Measurements from ENCODE around the gene RASGEF1B.

Gene RASGEF1B

DNA sequence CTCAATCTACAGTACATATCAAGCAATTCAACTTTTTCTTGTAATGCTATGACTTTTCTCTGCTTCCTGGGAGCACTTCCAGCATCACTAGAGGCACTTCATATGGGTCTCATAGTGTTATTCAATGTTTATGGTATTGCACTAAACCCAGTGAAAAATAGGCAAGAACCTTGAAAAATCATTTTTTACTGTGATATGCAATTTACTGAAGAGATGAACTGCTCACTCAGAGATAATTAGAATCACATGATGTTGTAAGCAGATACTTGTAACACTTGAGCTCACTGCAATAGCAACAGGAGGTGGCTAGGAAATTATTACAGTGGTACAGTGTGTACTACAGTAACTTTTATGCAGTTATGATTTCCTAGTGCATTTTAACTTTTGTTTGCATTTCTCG, 93.3 kb downstream of the RASGEF1B start:
- H3K4me1 Mint-ChIP-seq, result no peaks in the 10 kb centered on the region
- H3K36me3 Mint-ChIP-seq, result no peaks in the 10 kb centered on the region
- no peak for ATAC-seq
- no peaks in the 10 kb centered on the region for H3K9me3 Mint-ChIP-seq
- no peak overlapping the region for H3K27ac Mint-ChIP-seq
- no peak overlapping the region for H3K4me3 Mint-ChIP-seq
- H3K27me3 Mint-ChIP-seq, result peaks cover 45% of the 10 kb centered on the region

DNA sequence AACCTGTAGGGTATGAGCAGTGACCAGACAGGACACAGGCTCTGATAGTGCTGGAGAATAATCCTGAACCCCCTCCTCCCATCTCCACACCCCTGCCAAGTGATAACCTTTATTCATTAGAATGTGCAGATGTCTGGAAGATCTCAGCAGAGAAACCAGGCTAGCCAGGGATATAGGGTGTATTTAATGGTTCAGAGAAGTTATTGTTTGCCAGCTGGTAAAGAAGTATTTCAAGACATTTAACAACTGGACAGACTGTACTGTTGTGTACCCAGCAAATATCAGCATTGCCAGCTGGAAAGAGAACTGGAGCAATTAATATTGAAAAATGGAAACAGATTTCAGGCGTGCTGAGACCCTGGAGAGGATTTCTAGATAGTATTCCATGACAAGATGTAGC, 94.5 kb downstream of the RASGEF1B start:
- no peak overlapping the region for H3K27ac Mint-ChIP-seq

DNA sequence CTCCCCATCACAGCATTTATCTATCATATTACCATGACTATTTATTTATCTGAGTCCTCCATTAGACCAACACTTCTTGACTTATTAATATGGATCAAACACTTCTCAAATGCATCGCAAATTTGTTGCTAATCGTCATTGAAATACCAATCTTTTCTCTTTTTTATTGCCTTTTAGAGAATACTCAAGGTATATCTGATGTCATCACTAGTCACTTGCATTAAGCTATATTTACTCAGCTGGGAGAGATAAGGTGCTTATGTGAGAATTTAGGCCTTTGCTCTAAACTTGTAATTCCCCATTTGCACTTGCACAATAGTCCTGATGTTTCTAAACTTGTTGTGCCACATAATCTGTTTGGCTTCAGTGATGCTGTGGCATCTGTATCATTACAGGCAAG, 95.0 kb downstream of the RASGEF1B start:
- Mint-ChIP-seq H3K9me3 (no peaks in the 10 kb centered on the region), H3K4me3 (no peak overlapping the region), H3K4me1 (no peaks in the 10 kb centered on the region), H3K27ac (no peak overlapping the region), H3K27me3 (peaks cover 39% of the 10 kb centered on the region), H3K36me3 (no peaks in the 10 kb centered on the region)
- no peak for ATAC-seq

More for the DNA sequence above, 94.5 kb downstream of the RASGEF1B start:
- peaks cover 42% of the 10 kb centered on the region for H3K27me3 Mint-ChIP-seq
- ATAC-seq, result no peak
- H3K4me3 Mint-ChIP-seq, result no peak overlapping the region
- H3K9me3 Mint-ChIP-seq, result no peaks in the 10 kb centered on the region
- no peaks in the 10 kb centered on the region for H3K4me1 Mint-ChIP-seq
- H3K36me3 Mint-ChIP-seq, result no peaks in the 10 kb centered on the region

Data from stimulated activated memory B cell treated with anti-CD40 and anti-IgM and Interleukin-4, amounts not matched to agents 10 μg/mL and 1 μg/mL and 100 μg/mL, for 72 hours (primary cell).